Measurements from ENCODE around the gene PTK7.

- TF ChIP-seq, protein P1, sequence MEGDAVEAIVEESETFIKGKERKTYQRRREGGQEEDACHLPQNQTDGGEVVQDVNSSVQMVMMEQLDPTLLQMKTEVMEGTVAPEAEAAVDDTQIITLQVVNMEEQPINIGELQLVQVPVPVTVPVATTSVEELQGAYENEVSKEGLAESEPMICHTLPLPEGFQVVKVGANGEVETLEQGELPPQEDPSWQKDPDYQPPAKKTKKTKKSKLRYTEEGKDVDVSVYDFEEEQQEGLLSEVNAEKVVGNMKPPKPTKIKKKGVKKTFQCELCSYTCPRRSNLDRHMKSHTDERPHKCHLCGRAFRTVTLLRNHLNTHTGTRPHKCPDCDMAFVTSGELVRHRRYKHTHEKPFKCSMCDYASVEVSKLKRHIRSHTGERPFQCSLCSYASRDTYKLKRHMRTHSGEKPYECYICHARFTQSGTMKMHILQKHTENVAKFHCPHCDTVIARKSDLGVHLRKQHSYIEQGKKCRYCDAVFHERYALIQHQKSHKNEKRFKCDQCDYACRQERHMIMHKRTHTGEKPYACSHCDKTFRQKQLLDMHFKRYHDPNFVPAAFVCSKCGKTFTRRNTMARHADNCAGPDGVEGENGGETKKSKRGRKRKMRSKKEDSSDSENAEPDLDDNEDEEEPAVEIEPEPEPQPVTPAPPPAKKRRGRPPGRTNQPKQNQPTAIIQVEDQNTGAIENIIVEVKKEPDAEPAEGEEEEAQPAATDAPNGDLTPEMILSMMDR (IDR thresholded peaks at IDR 0.05; ENCODE audit: low read depth, low read length), result no peak
- no peak for TF ChIP-seq EZH2phosphoT487 (IDR thresholded peaks at IDR 0.05; ENCODE audit: low read depth)
Observed at GRCh38 chr6:43062818-43063217, 13.3 kb upstream of the PTK7 start.
